ENCODE results near the gene F2.
"Not testable (repeated sequence)": the region's sequence is repeated elsewhere in the genome, so short reads cannot be mapped to it uniquely, and the experiment has no call there.

Gene F2

GRCh38 chr11:46700241-46701077, 18.6 kb upstream of the F2 start, which contains the start of the genes ARHGAP1 and ZNF408:
TSS of gene ARHGAP1 (minus strand) at chr11:46700619. CDS start at chr11:46696107, 4,512 bp downstream.
TSS of gene ZNF408 (plus strand) at chr11:46701031. CDS start at chr11:46701048, 17 bp downstream.
- DNase-seq (ENCODE audit: extremely low spot score), result peak; percentile 97
- TF ChIP-seq CTCF (IDR thresholded peaks at IDR 0.05; ENCODE audit: control extremely low read depth, extremely low read depth, low read depth, missing control alignments), result no peak
- ChIA-PET POLR2A (interaction anchor here (0.5 to 1.1 kb wide), 5 partner anchors 9 to 964 kb away, joined by 3 to 6 read pairs (median 5); no protein-coding TSS in a partner anchor), CTCF (interaction anchor here (0.8 to 1.5 kb wide), 4 partner anchors 10 to 83 kb away, joined by 3 to 4 read pairs (median 3); partner anchors contain the start of genes ATG13 and HARBI1)

DNA sequence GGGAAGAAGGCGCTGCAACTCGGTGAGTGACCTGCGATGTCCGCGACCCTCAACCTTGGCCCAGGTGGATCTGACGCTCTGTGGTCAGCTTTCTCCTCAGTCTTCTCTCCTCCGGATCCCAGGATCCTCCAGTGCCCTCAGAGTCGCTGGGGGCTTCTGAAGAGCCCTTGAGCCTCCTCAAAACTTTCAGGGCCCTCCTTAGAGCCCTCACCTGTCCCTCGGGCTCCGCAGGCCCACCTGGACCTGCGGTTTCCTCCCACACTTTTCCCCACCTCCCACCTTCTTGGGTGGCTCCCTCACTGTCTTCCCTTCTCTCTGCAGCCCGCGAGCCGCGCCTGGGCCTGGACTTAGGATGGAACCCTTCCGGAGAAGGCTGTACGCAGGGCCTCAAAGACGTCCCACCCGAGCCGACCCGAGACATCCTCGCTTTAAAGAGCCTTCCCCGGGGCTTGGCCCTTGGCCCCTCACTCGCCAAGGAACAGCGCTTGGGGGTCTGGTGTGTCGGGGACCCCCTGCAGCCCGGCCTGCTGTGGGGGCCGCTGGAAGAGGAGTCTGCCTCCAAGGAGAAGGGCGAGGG, 17.8 kb upstream of the F2 start:
- CTCF ChIA-PET, result interaction anchor here (0.8 to 1.5 kb wide), 3 partner anchors 10 to 61 kb away, joined by 3 to 4 read pairs (median 3); no protein-coding TSS in a partner anchor
- no peak for DNase-seq (ENCODE audit: extremely low spot score)
- POLR2A ChIA-PET, result interaction anchor here (0.6 to 1.1 kb wide), 3 partner anchors 9 to 963 kb away, joined by 3 to 5 read pairs (median 5); no protein-coding TSS in a partner anchor
- TF ChIP-seq CTCF (IDR thresholded peaks at IDR 0.05; ENCODE audit: control extremely low read depth, extremely low read depth, low read depth, missing control alignments), result no peak

DNA sequence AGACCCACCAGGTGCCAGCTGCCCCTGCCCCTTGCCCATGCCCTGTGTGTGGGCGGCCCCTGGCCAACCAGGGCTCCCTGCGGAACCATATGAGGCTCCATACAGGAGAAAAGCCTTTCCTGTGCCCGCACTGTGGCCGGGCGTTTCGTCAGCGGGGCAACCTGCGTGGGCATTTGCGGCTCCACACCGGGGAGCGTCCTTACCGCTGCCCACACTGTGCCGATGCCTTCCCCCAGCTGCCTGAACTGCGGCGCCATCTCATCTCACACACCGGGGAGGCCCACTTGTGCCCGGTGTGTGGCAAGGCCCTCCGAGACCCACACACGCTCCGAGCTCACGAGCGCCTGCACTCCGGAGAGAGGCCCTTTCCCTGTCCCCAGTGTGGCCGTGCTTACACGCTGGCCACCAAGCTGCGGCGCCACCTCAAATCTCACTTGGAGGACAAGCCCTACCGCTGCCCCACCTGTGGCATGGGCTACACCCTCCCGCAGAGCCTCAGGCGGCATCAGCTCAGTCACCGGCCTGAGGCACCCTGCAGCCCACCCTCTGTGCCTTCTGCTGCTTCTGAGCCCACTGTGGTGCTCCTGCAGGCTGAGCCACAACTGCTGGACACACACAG, 13.8 kb upstream of the F2 start:
- ChIA-PET POLR2A (no interaction called here), CTCF (no interaction called here)
- TF ChIP-seq CTCF (IDR thresholded peaks at IDR 0.05; ENCODE audit: control extremely low read depth, extremely low read depth, low read depth, missing control alignments), result no peak
- no peak for DNase-seq (ENCODE audit: extremely low spot score)

GRCh38 chr11:46706886-46707285, 12.1 kb upstream of the F2 start:
- DNase-seq (ENCODE audit: extremely low spot score), result no peak
- CTCF ChIA-PET, result no interaction called here
- no peak for TF ChIP-seq CTCF (IDR thresholded peaks at IDR 0.05; ENCODE audit: control extremely low read depth, extremely low read depth, low read depth, missing control alignments)
- POLR2A ChIA-PET, result no interaction called here

- POLR2A ChIA-PET; DNase-seq (ENCODE audit: extremely low spot score); CTCF ChIA-PET: not testable (repeated sequence)
Measured at GRCh38 chr11:46709351-46709750, 9.7 kb upstream of the F2 start.

GRCh38 chr11:46710821-46711269, 8.2 kb upstream of the F2 start:
- no peak for TF ChIP-seq CTCF (IDR thresholded peaks at IDR 0.05; ENCODE audit: control extremely low read depth, extremely low read depth, low read depth, missing control alignments)
- POLR2A ChIA-PET, result no interaction called here
- DNase-seq (ENCODE audit: extremely low spot score), result no peak
- CTCF ChIA-PET, result interaction anchor here (1.0 kb wide), 1 partner anchor 10 kb away, joined by 3 read pairs; the partner anchor contains the start of genes ARHGAP1 and ZNF408
